Neutrophil (primary cell): ENCODE data around the gene GLRX3.
"Not testable (repeated sequence)": the region's sequence is repeated elsewhere in the genome, so short reads cannot be mapped to it uniquely, and the experiment has no call there.

Experiments used
- H3K27ac ChIP-seq: fragments of 200-600 bp; sonication (generic); 2 replicates; pipeline ENCODE4 v1.5.1; 2016; ENCODE audit warnings: mild to moderate bottlenecking, moderate library complexity
- H3K27me3 ChIP-seq: fragments of 200-600 bp; sonication (generic); 2 replicates; pipeline ENCODE4 v1.6.0; 2016; ENCODE audit warnings: mild to moderate bottlenecking
- H3K36me3 ChIP-seq: fragments of 200-600 bp; sonication (generic); 2 replicates; pipeline ENCODE4 v1.5.1; 2017
- H3K4me1 ChIP-seq, 2 experiments: fragments of 200-600 bp in 1 of 2; sonication (generic) in 1 of 2; 1 replicate in 1 of 2; 2 replicates in 1 of 2; pipeline versions ENCODE4 v1.5.1 to v1.6.1; 2013 to 2016; ENCODE audit warnings: low read depth in 1 of 2, low read length in 1 of 2, mild to moderate bottlenecking in 1 of 2, moderate library complexity in 1 of 2; ENCODE audit not compliant: control insufficient read depth in 1 of 2, insufficient read depth in 1 of 2
- H3K4me3 ChIP-seq, 2 experiments: fragments of 200-600 bp in 1 of 2; sonication (generic) in 1 of 2; 1 replicate in 1 of 2; 2 replicates in 1 of 2; pipeline ENCODE4 v1.5.1; 2013 to 2016; ENCODE audit warnings: low read depth in 1 of 2, low read length in 1 of 2, mild to moderate bottlenecking in 1 of 2, moderate library complexity in 1 of 2
- H3K9me3 ChIP-seq: fragments of 200-600 bp; sonication (generic); 2 replicates; pipeline ENCODE4 v1.5.1; 2016
- CTCF ChIP-seq: fragments of 200-600 bp; sonication (generic); IDR thresholded peaks from 2 replicates; pipeline ENCODE4 v1.5.1; 2016; ENCODE audit warnings: antibody characterized with exemption

GLRX3 gene

GRCh38 chr10:130136226-130137089 lies at the start of gene GLRX3:
GLRX3 (plus strand) TSS chr10:130136391; CDS start chr10:130136421, 30 bp downstream.
- H3K27ac ChIP-seq: peak within 1 kb of the TSS; percentile 62
- TF ChIP-seq CTCF: no peak
- H3K27me3 ChIP-seq: peaks cover 28% of the 10 kb centered on the region
- no peaks in the 10 kb centered on the region for H3K9me3 ChIP-seq
- H3K4me1 ChIP-seq: peaks cover 16 to 18% of the 10 kb centered on the region in 2 experiments
- no peaks in the 10 kb centered on the region for H3K36me3 ChIP-seq
- peak within 1 kb of the TSS; percentile 81 to 96 for H3K4me3 ChIP-seq

DNA sequence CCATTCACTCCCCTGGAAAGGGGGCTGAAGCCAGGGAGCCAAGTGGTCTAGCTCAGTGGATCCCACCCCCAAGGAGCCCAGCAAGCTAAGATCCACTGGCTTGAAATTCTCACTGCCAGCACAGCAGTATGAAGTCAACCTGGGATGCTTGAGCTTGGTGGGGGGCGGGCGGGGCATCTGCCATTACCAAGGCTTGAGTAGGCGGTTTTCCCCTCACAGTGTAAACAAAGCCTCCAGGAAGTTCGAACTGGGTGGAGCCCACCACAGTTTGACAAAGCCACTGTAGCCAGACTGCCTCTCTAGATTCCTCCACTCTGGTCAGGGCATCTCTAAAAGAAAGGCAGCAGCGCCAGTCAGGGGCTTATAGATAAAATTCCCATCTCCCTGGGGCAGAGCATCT lies 45.6 kb upstream of the GLRX3 start:
- not testable (repeated sequence) for H3K27ac ChIP-seq, H3K27me3 ChIP-seq, H3K36me3 ChIP-seq, H3K4me1 ChIP-seq, H3K4me3 ChIP-seq, H3K9me3 ChIP-seq

DNA sequence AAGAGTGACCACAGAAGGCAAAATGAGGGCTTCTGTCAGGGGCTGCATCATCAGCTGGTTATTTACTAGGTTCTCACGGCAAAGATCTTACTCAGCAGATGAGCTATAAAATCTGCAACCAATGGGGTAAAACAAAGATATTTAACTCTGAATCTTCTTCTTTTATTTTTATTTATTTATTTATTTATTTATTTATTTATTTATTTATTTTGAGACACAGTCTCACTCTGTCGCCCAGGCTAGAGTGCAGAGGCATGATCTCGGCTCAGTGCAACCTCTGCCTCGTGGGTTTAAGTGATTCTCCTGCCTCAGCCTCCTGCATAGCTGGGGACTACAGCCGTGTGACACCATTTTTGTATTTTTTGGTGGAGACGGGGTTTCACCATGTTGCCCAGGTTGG lies 36.8 kb upstream of the GLRX3 start:
- TF ChIP-seq CTCF: no peak
- no peaks in the 10 kb centered on the region for H3K9me3 ChIP-seq
- H3K27me3 ChIP-seq: no peaks in the 10 kb centered on the region
- H3K4me1 ChIP-seq: no peaks in the 10 kb centered on the region
- H3K36me3 ChIP-seq: no peaks in the 10 kb centered on the region
- no peak overlapping the region for H3K27ac ChIP-seq
- H3K4me3 ChIP-seq: no peak overlapping the region

GRCh38 chr10:130105724-130106123 lies 30.5 kb upstream of the GLRX3 start:
- H3K36me3 ChIP-seq: no peaks in the 10 kb centered on the region
- TF ChIP-seq CTCF: no peak
- H3K27ac ChIP-seq: no peak overlapping the region
- H3K9me3 ChIP-seq: no peaks in the 10 kb centered on the region
- peaks cover 9 to 12% of the 10 kb centered on the region in 2 experiments for H3K4me1 ChIP-seq
- no peaks in the 10 kb centered on the region for H3K27me3 ChIP-seq
- H3K4me3 ChIP-seq: no peak overlapping the region

GRCh38 chr10:130108146-130108545 lies 28.0 kb upstream of the GLRX3 start:
- H3K27ac ChIP-seq, H3K4me3 ChIP-seq, H3K9me3 ChIP-seq, H3K27me3 ChIP-seq, H3K36me3 ChIP-seq: not testable (repeated sequence)
- H3K4me1 ChIP-seq: peaks cover 17 to 19% of the 10 kb centered on the region in 2 experiments

DNA sequence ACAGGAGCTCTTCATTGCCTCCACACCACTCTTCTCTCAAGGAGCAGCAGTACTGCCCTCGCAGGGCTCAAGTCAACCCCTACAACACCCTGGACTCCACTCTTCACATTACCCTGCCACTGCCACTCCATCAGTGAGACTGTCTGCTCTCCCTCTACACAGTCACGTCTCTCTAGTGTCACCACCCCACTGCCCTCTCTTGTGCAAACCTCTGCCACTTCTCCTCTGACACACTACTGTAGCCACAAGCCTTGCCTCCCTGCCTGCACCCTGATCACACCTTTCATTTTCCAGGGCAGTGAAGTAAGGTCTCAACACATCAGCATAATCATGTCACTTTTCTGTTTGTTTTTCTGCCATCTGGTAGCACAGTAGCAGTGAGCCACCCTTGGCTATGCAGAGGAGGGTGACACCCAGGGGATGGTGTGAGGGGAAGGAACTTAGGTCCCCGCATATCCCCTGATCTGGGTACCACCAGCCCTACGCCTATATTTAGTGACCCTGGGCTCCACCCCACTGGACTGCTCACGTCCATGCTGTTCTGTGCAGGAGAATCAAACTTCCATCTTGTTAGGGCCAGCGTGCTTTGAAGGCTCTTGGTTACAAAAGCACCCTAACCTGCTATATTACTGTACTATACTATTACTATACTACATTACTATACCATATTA lies 27.1 kb upstream of the GLRX3 start:
- TF ChIP-seq CTCF: no peak
- no peaks in the 10 kb centered on the region for H3K27me3 ChIP-seq
- no peak overlapping the region for H3K27ac ChIP-seq
- H3K9me3 ChIP-seq: no peaks in the 10 kb centered on the region
- peaks cover 17 to 19% of the 10 kb centered on the region in 2 experiments for H3K4me1 ChIP-seq
- no peak overlapping the region for H3K4me3 ChIP-seq
- no peaks in the 10 kb centered on the region for H3K36me3 ChIP-seq
